Rectal smooth muscle tissue (tissue), 1 donor: ENCODE data around the gene CFAP90.

Experiments
- H3K27ac ChIP-seq: one replicate; pipeline ENCODE4 v1.7.0; 2013; ENCODE audit warnings: low read depth, low read length, inconsistent platforms
- H3K27me3 ChIP-seq: one replicate; pipeline ENCODE4 v1.7.0; 2013; ENCODE audit warnings: low read length; ENCODE audit not compliant: control insufficient read depth, insufficient read depth
- H3K36me3 ChIP-seq: one replicate; pipeline ENCODE4 v1.7.0; 2013; ENCODE audit warnings: low read length; ENCODE audit not compliant: control insufficient read depth, insufficient read depth
- H3K4me1 ChIP-seq: one replicate; pipeline ENCODE4 v1.7.0; 2013; ENCODE audit warnings: low read length; ENCODE audit not compliant: control insufficient read depth, insufficient read depth
- H3K4me3 ChIP-seq: one replicate; pipeline ENCODE4 v1.7.0; 2013; ENCODE audit warnings: low read length
- H3K9ac ChIP-seq: one replicate; pipeline ENCODE4 v1.7.0; 2013; ENCODE audit warnings: low read length

CFAP90 gene

DNA sequence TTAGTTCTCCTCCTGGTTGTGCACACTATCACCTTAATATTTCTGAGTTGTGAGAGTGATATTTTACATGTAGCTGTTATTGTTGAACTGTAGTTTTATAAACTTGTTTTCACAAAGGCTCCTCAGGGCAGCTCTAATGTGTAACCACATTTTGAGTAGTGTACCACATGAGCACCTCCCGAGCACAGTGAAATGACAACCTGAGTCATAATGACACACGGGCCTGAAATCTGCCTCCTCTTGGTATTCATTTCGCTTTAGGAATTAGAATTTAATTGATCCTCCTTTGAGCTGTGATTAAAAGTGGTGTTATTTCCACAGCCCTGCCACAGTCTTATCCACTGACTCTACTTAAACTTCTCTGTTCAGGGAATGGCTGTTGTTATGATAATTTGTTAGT lies 25.9 kb upstream of the CFAP90 start:
- H3K27me3 ChIP-seq, result no peaks in the 10 kb centered on the region
- H3K4me1 ChIP-seq, result no peaks in the 10 kb centered on the region
- no peak overlapping the region for H3K27ac ChIP-seq
- no peak overlapping the region for H3K9ac ChIP-seq
- no peak overlapping the region for H3K4me3 ChIP-seq
- peaks cover 17% of the 10 kb centered on the region for H3K36me3 ChIP-seq

DNA sequence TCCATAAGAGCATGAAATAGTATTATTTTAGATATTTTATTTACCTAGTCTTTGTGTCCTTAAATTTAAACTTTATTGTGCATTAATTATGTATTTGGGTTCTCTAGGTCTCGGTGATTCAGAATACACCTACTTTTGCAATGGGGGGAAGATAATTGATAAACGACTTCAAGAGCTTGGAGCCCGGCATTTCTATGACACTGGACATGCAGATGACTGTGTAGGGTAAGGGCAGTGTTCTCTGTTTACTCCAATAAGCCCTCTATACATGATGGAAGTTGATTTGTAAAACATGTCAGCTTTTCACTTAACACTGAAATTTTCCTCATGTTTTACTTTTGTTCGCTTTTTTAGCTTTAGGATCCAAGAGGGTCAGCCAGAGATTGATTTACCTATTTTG lies 24.2 kb upstream of the CFAP90 start:
- Histone ChIP-seq H3K36me3 (peaks cover 9% of the 10 kb centered on the region), H3K27ac (no peak overlapping the region), H3K9ac (no peak overlapping the region), H3K27me3 (no peaks in the 10 kb centered on the region), H3K4me1 (peaks cover 5% of the 10 kb centered on the region), H3K4me3 (no peak overlapping the region)

DNA sequence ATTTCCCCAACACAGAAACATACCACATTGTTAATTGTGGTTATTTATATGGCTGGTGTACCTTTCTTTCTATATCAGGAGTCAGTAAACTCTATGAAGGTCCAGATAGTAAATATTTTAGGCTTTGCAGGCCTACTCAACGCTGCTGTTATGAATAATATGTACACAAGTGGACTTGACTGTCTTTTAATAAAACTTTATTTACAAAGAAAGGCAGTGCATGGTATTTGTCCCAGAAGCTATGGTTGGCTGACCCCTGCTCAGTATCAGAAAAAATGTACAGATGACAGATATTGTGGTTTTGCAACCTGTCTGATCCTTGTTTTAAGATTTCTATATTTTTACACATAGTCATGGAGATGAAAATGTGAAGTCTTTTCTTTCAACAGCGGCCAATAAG lies 23.7 kb upstream of the CFAP90 start:
- no peaks in the 10 kb centered on the region for H3K27me3 ChIP-seq
- H3K9ac ChIP-seq, result no peak overlapping the region
- peaks cover 9% of the 10 kb centered on the region for H3K4me1 ChIP-seq
- H3K36me3 ChIP-seq, result peaks cover 7% of the 10 kb centered on the region
- H3K4me3 ChIP-seq, result no peak overlapping the region
- H3K27ac ChIP-seq, result no peak overlapping the region

DNA sequence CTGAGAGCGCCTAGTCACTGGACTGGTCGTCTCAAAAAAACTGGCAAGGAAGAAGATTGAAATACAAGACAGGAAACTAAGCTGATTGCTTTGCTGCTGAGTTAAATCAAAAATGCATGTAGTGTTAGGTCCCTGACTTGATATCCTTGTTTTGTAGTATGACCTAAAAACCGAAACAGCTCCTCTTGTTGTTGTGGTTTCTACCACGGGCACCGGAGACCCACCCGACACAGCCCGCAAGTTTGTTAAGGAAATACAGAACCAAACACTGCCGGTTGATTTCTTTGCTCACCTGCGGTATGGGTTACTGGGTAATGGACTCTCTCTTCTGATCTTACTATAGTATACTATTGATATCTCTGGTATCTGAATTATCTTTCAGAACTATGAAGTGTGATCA lies 22.3 kb upstream of the CFAP90 start:
- Histone ChIP-seq H3K9ac (no peak overlapping the region), H3K4me3 (no peak overlapping the region), H3K36me3 (peaks cover 5% of the 10 kb centered on the region), H3K4me1 (peaks cover 9% of the 10 kb centered on the region), H3K27ac (no peak overlapping the region), H3K27me3 (no peaks in the 10 kb centered on the region)

DNA sequence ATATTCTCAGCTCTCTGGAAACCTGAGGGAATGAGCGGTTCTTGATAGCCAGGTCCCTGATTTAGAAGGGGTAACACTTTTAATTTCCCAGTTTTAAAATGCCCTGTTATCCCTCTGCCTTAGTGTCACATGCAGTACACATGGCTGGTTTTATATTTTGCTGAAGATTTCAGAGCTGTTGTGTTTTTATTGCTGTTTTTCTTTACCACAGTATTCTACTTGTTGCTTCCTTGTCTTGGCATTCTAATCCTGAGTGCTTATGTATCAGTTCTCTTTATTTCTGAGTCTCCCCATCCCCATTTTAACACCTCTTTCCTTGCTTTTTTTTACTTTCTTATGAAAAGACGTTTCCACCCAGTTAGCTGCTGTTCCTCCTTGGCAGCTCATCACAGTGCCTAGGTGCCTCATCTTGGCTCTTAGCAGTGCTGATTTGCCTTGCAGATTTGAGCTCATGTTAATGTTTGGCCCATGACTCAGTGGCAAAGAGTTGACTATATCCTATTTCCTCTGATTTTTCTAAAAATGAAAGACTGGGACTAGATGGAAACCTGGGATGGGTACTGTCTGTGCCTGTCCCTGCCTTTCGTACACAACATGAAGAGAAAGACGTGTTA lies 21.7 kb upstream of the CFAP90 start:
- H3K27ac ChIP-seq, result no peak overlapping the region
- no peak overlapping the region for H3K9ac ChIP-seq
- no peaks in the 10 kb centered on the region for H3K27me3 ChIP-seq
- peaks cover 12% of the 10 kb centered on the region for H3K4me1 ChIP-seq
- H3K4me3 ChIP-seq, result no peak overlapping the region
- peaks cover 5% of the 10 kb centered on the region for H3K36me3 ChIP-seq

DNA sequence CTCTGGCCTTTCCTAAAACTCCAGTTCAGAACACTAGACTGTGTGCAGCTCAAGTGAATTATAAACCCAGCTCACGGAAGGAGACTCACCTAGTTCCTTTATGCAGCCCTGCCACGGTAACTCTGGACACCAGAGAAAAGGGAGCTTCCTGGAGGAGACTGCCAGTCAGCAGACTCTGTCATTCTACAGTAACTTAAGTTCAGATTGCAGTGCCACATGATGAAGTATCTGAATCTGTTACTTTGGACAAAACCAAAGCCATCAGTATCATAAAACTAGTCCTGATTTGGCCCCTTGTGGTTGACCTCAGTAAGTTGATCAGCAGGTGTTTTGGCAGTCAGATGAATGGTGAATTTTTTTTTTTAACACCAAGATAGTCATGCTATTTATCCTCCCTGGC lies 20.7 kb upstream of the CFAP90 start:
- no peak overlapping the region for H3K27ac ChIP-seq
- peaks cover 5% of the 10 kb centered on the region for H3K36me3 ChIP-seq
- no peaks in the 10 kb centered on the region for H3K27me3 ChIP-seq
- no peak overlapping the region for H3K4me3 ChIP-seq
- no peak overlapping the region for H3K9ac ChIP-seq
- H3K4me1 ChIP-seq, result peaks cover 12% of the 10 kb centered on the region

DNA sequence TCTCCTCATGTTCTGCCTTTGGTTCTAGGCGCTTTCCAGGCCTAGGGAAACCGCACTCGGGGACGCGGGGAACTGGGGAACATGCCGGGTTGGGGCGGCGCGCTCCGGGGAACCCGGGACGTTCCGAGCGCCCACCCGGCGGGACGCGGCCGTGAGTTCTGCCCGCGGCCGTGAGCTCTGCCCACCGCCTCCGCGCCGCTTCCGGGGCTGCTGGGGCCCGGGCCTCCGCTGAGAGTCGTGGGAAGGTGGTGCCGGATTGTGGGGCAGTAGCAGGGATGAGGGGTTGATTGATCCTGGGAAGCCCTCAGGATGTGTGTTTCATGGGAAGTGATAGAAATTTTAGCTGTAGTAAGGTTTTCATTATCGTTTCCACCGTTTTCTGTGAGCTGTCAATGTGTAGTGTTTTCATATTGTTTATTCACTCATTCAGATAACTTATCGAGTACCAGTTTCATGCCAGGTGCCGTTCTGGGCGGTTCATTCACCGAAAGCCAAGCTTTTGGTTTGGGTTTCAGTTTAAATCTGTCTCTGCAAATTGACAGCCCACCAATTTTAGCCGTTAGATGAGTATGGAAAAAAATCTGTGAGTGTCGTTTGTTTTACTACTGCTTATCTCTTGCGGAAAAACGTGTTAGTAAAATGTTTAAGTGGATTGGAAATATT lies 18.7 kb upstream of the CFAP90 start:
- Histone ChIP-seq H3K4me3 (peak overlapping the region; percentile 84), H3K36me3 (no peaks in the 10 kb centered on the region), H3K27ac (peak overlapping the region; percentile 70), H3K4me1 (peaks cover 12% of the 10 kb centered on the region), H3K9ac (peak overlapping the region; percentile 47), H3K27me3 (no peaks in the 10 kb centered on the region)

DNA sequence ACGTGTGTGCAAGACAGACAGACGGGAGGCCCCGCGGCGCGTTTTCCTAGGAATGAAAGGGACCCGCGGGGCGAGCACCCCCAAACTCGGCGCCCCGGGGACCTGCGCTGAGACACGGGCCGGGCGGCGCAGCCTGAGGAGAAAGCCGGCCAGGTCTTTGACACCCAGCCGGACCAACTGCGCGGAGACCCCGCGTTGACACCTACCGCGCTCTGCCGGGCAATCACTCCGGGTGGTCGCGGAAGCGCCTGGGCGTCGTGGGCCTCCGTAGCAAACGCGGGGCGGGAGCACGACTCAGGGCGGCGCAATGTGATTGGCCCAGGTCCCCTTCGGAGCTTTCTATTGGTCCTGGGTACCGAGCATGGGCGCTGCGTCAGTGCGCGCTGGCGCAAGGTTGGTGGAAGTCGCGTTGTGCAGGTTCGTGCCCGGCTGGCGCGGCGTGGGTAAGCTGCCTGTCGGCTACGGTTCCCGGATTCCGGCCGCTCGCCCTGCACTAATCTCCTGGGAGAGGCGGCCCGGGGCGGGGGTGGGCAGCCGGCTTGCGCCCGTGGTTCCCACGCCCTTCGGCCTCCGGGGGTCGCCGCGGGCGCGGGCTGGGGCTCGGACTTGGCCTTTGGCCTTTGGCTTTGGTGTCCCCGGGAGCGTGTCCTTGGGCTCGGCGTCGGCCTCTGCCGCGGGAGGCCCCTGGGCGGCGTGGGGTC lies 18.0 kb upstream of the CFAP90 start, which contains the start of the genes FASTKD3 and MTRR:
Gene FASTKD3 (minus strand): TSS at position 259 of the 701 bp plus-strand sequence. CDS start 948 bp downstream, outside the sequence.
Gene MTRR (plus strand): TSS at position 376 of the 701 bp plus-strand sequence. CDS start 1,647 bp downstream, outside the sequence.
- H3K27me3 ChIP-seq, result no peaks in the 10 kb centered on the region
- peak within 1 kb of the TSS; percentile 70 for H3K27ac ChIP-seq
- H3K4me3 ChIP-seq, result peak within 1 kb of the TSS; percentile 84
- H3K9ac ChIP-seq, result peak within 1 kb of the TSS; percentile 47
- H3K4me1 ChIP-seq, result peaks cover 12% of the 10 kb centered on the region
- no peaks in the 10 kb centered on the region for H3K36me3 ChIP-seq

DNA sequence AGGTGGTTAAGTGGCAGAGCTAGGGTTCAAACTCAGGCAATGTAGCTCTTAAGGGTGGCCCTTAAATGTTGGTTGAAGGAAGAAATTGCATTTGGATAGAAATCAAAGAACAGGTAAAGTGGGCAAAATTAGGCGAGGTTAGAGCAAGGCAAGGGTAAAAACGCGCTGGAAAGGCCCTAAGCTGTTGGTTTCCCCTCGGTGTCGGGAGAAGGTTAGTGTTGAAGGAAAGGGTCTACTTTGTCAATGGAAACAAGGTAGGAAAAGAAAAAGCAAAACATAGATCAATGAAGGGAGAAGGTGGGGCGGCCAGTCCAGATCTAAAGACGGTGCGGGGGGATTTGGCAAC lies 17.5 kb upstream of the CFAP90 start:
- H3K9ac ChIP-seq, result peak overlapping the region; percentile 7
- peaks cover 12% of the 10 kb centered on the region for H3K4me1 ChIP-seq
- no peaks in the 10 kb centered on the region for H3K36me3 ChIP-seq
- H3K4me3 ChIP-seq, result peak overlapping the region; percentile 84
- H3K27ac ChIP-seq, result peak overlapping the region; percentile 70
- no peaks in the 10 kb centered on the region for H3K27me3 ChIP-seq

DNA sequence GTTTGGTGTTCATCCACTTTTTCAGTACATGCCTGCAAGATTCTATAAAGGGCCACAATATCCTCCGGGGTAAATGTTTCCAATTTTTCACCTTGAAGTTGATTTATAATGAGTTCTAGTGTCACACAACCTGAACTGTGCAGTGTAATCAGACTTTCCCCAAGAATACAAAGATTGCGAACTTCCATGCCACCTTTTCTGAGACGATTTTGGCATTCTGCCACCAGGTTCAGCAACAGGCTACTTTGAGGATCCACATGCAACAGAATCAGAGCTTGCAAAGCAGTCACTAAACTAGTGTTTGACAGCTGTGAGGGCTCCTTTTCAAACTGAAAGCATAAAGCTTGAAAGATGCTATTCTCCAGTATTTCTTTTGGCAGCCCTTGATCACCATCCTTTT lies 16.3 kb upstream of the CFAP90 start:
- Histone ChIP-seq H3K4me1 (peaks cover 12% of the 10 kb centered on the region), H3K9ac (no peak overlapping the region)

DNA sequence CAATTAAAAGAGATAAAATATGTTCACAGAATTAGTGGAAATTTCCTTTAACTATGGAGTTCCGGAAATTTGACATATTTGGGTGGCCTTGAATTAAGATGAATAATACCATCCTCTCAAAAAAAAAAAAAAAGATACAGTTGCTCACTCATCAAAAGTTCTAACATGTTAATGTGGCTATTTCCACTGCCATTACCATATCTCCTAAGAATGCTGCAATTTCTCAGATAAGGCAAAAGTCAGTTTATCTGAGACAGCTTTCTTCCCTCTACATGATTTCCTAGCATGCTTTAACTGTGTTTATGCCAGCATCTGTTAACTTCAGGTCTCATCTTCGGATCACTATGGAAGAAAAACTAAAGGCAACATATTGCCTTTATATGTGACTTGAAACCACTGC lies 15.3 kb upstream of the CFAP90 start:
- Histone ChIP-seq H3K4me1 (peaks cover 12% of the 10 kb centered on the region), H3K27me3 (no peaks in the 10 kb centered on the region), H3K9ac (no peak overlapping the region), H3K4me3 (no peak overlapping the region), H3K36me3 (peaks cover 6% of the 10 kb centered on the region), H3K27ac (no peak overlapping the region)

More for the DNA sequence above, 16.3 kb upstream of the CFAP90 start:
- Histone ChIP-seq H3K27ac (no peak overlapping the region), H3K4me3 (no peak overlapping the region), H3K27me3 (no peaks in the 10 kb centered on the region), H3K36me3 (peaks cover 1% of the 10 kb centered on the region)

DNA sequence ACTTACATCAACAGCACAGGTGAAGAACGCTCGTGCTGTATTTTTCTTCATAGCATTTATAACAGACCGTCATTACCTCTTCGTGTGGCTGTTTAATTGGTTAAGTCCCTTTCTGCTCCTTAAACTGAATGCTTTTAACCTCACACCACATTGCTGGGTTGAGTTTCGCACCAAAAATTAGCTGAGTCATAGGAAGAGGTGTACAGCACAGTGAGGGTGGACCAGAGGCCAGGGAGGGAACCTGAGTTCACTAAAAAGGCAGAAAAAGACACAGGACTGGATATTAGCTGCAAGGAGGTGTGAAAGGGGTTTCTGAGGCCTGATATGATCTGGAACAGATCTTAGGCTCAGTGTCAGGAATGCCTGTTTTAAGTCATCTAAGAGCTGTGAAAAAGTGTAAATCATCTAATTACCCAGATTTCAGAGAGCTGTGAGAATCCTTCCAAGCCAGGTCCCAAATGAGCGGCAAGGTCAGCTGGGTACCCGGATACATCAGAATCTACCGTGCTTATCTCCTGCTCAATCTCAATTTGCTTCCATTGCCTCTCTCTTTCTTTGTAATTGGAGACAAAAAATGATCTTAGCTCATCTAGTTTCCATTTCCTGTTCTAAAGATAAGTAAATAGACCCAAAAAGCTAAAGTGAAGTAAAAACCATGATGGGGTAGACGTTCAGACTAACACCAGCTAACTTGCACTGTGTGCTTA lies 7.1 kb upstream of the CFAP90 start:
- H3K27ac ChIP-seq, result no peak overlapping the region
- peaks cover 6% of the 10 kb centered on the region for H3K36me3 ChIP-seq
- no peaks in the 10 kb centered on the region for H3K4me1 ChIP-seq
- no peak overlapping the region for H3K4me3 ChIP-seq
- H3K27me3 ChIP-seq, result no peaks in the 10 kb centered on the region
- H3K9ac ChIP-seq, result no peak overlapping the region
